Ovary (tissue), 9 donors: Measurements from ENCODE around the gene TANC2. TPM values are rescaled to one million over a fixed set of nuclear protein-coding genes. Genes with fewer than 3 reads are reported as not detected.
"Not testable (repeated sequence)": the region's sequence is repeated elsewhere in the genome, so short reads cannot be mapped to it uniquely, and the experiment has no call there.

Source experiments
- DNase-seq, 5 donors: peaks; one replicate each; pipeline ENCODE4 v3.0.0-alpha.2; 2019 to 2020
- H3K27ac ChIP-seq, 2 donors: fragments of 200-600 bp; one replicate each; pipeline versions ENCODE4 v1.5.1 to v1.8.0; 2019 to 2022
- H3K27me3 ChIP-seq: fragments of 200-600 bp; one replicate; pipeline ENCODE4 v1.8.0; 2022
- H3K36me3 ChIP-seq: fragments of 200-600 bp; sonication (generic); one replicate; pipeline ENCODE4 v1.5.1; 2019
- H3K4me1 ChIP-seq: one replicate; pipeline ENCODE4 v1.8.1; 2013; ENCODE audit warnings: mild to moderate bottlenecking, moderate library complexity; ENCODE audit not compliant: insufficient read depth
- H3K4me3 ChIP-seq: fragments of 200-600 bp; sonication (generic); one replicate; pipeline ENCODE4 v1.5.1; 2017
- H3K9me3 ChIP-seq, 2 donors: fragments of 200-600 bp in 1 of 2; sonication (generic) in 1 of 2; one replicate each; pipeline versions ENCODE4 v1.5.1 to v1.8.1; 2013 to 2019; ENCODE audit warnings: mild to moderate bottlenecking in 1 of 2, moderate library complexity in 1 of 2
- CTCF ChIP-seq, 3 donors: fragments of 450-650 bp in 2 of 3; fragments of 200-600 bp in 1 of 3; IDR thresholded peaks; one replicate each; pipeline versions ENCODE4 v1.5.1 to v1.8.0; 2016 to 2022; ENCODE audit warnings: antibody characterized with exemption in 3 of 3, mild to moderate bottlenecking in 1 of 3
- EP300 ChIP-seq: sonication (generic); formaldehyde crosslinking; IDR thresholded peaks from one replicate; pipeline ENCODE4 v1.6.1; 2017; ENCODE audit warnings: antibody characterized with exemption
- POLR2A ChIP-seq: fragments of 450-650 bp; IDR thresholded peaks from one replicate; pipeline ENCODE4 v1.6.1; 2017; ENCODE audit warnings: antibody characterized with exemption, mild to moderate bottlenecking, moderate library complexity
- WGBS, 3 donors: extraction: QIAGEN DNeasy Blood & Tissue Kit in 1 of 3; methylation state at CpG; one replicate each; pipeline versions ENCODE4 v1.1.5 to v1.1.7; 2013 to 2017; 5-methylcytosine and 5-hydroxymethylcytosine counted together
- intact Hi-C, 4 donors: fragments of 100-400 bp; cut with DNase I; formaldehyde crosslinking; loops; one replicate each; pipeline versions ENCODE4 v1.11.0 to v1.15.1; 2022 to 2023
- polyA plus RNA-seq, 2 donors: library from polyadenylated mRNA; stranded (reverse); fragments of 200-250 nt in 1 of 2; fragments of 350-450 nt in 1 of 2; fragmentation: Illumina TruSeq in 1 of 2; extraction: RNeasy Lipid Tissue Mini Kit (QIAGEN cat#74804) in 1 of 2; gene quantifications; one replicate each; pipeline ENCODE4 v1.2.3, GENCODE V29; 2013 to 2014
- total RNA-seq, 7 donors: library from RNA; depleted of rRNA in 2 of 7; stranded (reverse); fragments of >200 nt in 2 of 7; fragmentation: NEBNext Ultra II Directional in 3 of 7; extraction: Animal tissue kit (Norgen Biotek cat#: 25700) in 3 of 7; gene quantifications; one replicate each; pipeline versions ENCODE4 v1.1.0 to v1.2.4, GENCODE V29; 2016 to 2023
- donor health status: DM: no; HTN: no; CAD: no; lungs with moderate emphysema.
- donor health status: DM: no; HTN: no; CAD: no.
- donor health status: Bipolar disorder and iron deficiency.
- donor health status: DM: yes; HTN: yes; CAD: no.
- donor health status: DM: no; HTN: no; CAD: no.
- donor health status: DM: yes; HTN: yes; CAD: no.

Gene TANC2
- total and polyA plus RNA-seq, 9 donors: 3.5 to 45.4 (median 15.4) TPM

GRCh38 chr17:62974788-62975187 is 8.8 kb downstream of the TANC2 start:
- intact Hi-C loops: no loop called here
- DNase-seq: no peak
- Histone ChIP-seq H3K36me3 (no peaks in the 10 kb centered on the region), H3K4me1 (peaks cover 4% of the 10 kb centered on the region), H3K4me3 (no peak overlapping the region), H3K27ac (no peak overlapping the region), H3K9me3 (no peaks in the 10 kb centered on the region), H3K27me3 (no peaks in the 10 kb centered on the region)
- 93 to 96% (median 95%) methylated on average over 4 of the region's 4 CpGs for WGBS, 3 donors
- TF ChIP-seq EP300 (no peak), POLR2A (no peak), CTCF (IDR thresholded peaks at IDR 0.05) (no peak)

GRCh38 chr17:62975206-62975605 is 9.2 kb downstream of the TANC2 start:
- no peak overlapping the region for H3K4me3 ChIP-seq
- H3K9me3 ChIP-seq: no peaks in the 10 kb centered on the region
- TF ChIP-seq POLR2A (no peak), CTCF (IDR thresholded peaks at IDR 0.05) (no peak), EP300 (no peak)
- DNase-seq: no peak
- no peak overlapping the region for H3K27ac ChIP-seq
- H3K27me3 ChIP-seq: no peaks in the 10 kb centered on the region
- H3K4me1 ChIP-seq: peaks cover 4% of the 10 kb centered on the region
- intact Hi-C loops: no loop called here
- 94% methylated on average over 2 of the region's 2 CpGs for WGBS, 3 donors
- H3K36me3 ChIP-seq: no peaks in the 10 kb centered on the region

- H3K27me3 ChIP-seq, H3K9me3 ChIP-seq, H3K4me3 ChIP-seq, H3K4me1 ChIP-seq, H3K36me3 ChIP-seq, intact Hi-C loops, H3K27ac ChIP-seq, DNase-seq: not testable (repeated sequence)
- WGBS, 3 donors: 84 to 95% (median 86%) methylated on average over 9 of the region's 9 CpGs
Observed at GRCh38 chr17:62976643-62977231, 10.7 kb downstream of the TANC2 start.

- Histone ChIP-seq H3K4me1 (peaks cover 5% of the 10 kb centered on the region), H3K27me3 (no peaks in the 10 kb centered on the region), H3K27ac (no peak overlapping the region), H3K36me3 (no peaks in the 10 kb centered on the region), H3K9me3 (no peaks in the 10 kb centered on the region), H3K4me3 (no peak overlapping the region)
- 67 to 84% (median 70%) methylated on average over 3 of the region's 3 CpGs for WGBS, 3 donors
- TF ChIP-seq CTCF (IDR thresholded peaks at IDR 0.05) (no peak), POLR2A (no peak), EP300 (no peak)
- intact Hi-C loops: no loop called here
- no peak for DNase-seq
Observed at GRCh38 chr17:62980842-62981241, 14.8 kb downstream of the TANC2 start.

GRCh38 chr17:62981933-62982332 is 15.9 kb downstream of the TANC2 start:
- intact Hi-C loops: no loop called here

More at GRCh38 chr17:62981933-62982332, 15.9 kb downstream of the TANC2 start:
- no peak for DNase-seq
- Histone ChIP-seq H3K4me1 (peaks cover 5% of the 10 kb centered on the region), H3K4me3 (no peak overlapping the region), H3K27ac (no peak overlapping the region), H3K36me3 (no peaks in the 10 kb centered on the region), H3K9me3 (no peaks in the 10 kb centered on the region), H3K27me3 (no peaks in the 10 kb centered on the region)
- WGBS, 3 donors: 89 to 100% (median 95%) methylated on average over 2 of the region's 2 CpGs
- TF ChIP-seq POLR2A (no peak), CTCF (IDR thresholded peaks at IDR 0.05) (no peak), EP300 (no peak)
